GM12891 (cell line): ENCODE data around the gene PSMD6.

Experiments used
- POLR2A ChIP-seq: IDR thresholded peaks from 2 replicates; pipeline ENCODE4 v1.6.1; 2011; ENCODE audit warnings: low read depth, low read length, control low read depth
- POLR2AphosphoS5 ChIP-seq: IDR thresholded peaks from 2 replicates; pipeline ENCODE4 v1.6.1; 2011; ENCODE audit warnings: low read depth, low read length, control low read depth
- SPI1 ChIP-seq: IDR thresholded peaks from 2 replicates; pipeline ENCODE4 v1.6.1; 2011; ENCODE audit warnings: low read depth, low read length, control low read depth

- TF ChIP-seq POLR2A (no peak), POLR2AphosphoS5 (no peak), SPI1 (no peak)
Measured at GRCh38 chr3:63991666-63992065, 31.6 kb downstream of the PSMD6 start.
